Stimulated activated CD8-positive, alpha-beta memory T cell treated with anti-CD3 and anti-CD28 coated beads, Interleukin-4, amount 100 ng/mL, for 48 hours (primary cell): Measurements from ENCODE around the gene DNAJB11.
A peak's percentile ranks its signal among the peaks of the same experiment; 100 is the strongest.
"Not testable (repeated sequence)": the region's sequence is repeated elsewhere in the genome, so short reads cannot be mapped to it uniquely, and the experiment has no call there.

ENCODE experiments used
- DNase-seq: peaks from one replicate; pipeline ENCODE4 v3.0.0-alpha.2; 2020

DNAJB11 gene

DNA sequence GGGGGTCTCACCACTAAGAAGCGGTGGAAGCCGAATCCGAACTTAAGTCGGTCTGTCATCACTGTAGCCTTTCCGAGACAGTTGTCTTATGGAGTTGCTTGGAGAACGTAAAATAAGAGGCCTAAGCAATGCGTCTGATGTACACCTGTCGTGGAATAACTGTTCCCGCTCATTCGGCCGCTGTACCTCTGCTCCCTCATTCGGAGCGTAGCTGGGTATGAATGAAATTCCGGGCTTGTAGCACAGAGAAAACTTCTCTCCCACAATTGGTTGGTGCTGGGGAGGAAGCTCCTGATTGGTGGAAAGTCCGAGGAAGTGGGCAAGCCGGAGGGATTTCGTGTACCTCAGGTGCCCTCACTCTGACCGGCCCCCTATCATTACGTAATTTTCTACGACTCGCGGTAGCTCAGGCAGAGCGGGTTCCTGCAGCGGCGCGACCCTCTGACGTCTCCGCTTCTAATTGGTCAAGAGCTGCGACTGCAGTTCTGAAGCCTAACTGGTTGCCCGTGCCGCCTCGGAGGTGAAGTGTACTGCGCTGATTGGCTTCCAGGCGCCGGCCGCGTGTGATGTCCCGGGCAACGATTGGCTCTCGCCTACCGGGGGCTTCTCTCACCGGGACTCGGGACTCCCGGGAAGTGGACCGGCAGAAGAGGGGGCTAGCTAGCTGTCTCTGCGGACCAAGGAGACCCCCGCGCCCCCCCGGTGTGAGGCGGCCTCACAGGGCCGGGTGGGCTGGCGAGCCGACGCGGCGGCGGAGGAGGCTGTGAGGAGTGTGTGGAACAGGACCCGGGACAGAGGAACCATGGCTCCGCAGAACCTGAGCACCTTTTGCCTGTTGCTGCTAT, at the start of gene DNAJB11:
Gene DNAJB11 (plus strand): TSS at position 625 of the 845 bp plus-strand sequence. CDS start 178 bp downstream, at position 803.
- peak; percentile 98 for DNase-seq

GRCh38 chr3:186520957-186521842, 49.3 kb upstream of the DNAJB11 start:
- peak; percentile 77 for DNase-seq

GRCh38 chr3:186523022-186523421, 47.5 kb upstream of the DNAJB11 start:
- DNase-seq = no peak

GRCh38 chr3:186523434-186523833, 47.1 kb upstream of the DNAJB11 start:
- no peak for DNase-seq

- no peak for DNase-seq
Measured at GRCh38 chr3:186524616-186525015, 45.9 kb upstream of the DNAJB11 start.

DNA sequence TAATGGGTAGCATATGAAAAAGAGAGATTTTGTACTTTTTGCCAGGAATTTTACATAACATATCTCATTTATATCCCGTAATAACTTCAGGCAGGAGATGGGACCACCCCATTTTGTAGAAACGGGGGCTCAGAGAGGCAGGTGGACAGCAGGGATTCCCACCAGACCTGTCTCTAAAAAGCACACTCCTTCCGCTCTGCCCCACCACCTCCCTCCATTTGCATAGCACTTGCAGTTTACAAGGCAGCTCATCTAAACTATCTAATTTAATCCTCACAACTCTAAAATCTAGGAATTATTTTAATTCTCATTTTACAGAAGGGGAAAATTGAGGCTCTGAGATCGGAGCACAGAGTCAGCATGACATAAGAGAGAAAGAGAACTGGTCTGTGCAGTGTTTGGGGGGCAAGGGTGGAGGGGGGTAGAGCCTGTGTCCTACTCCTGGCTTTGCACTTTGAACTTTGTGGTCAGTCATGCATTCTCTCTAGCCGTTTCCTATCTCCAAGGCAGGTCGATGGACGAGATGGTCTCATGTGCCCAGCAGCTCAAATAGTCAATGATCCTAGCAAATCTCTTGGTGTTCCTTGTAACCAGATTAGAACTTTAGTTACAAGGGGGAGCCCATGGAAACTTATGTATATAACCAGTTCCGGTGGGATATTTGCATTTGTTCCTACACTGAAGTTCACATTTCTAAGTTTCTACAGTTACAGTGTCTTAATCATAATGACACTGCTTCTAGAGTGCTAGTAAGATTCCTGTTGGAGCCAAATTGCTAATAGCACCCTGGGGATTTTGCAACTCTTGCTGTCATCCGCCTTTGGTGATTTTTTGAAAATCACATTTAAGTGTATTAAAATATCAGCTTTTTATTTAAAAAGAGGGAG, 44.9 kb upstream of the DNAJB11 start:
- DNase-seq = no peak

GRCh38 chr3:186526256-186526606, 44.3 kb upstream of the DNAJB11 start:
- DNase-seq = no peak

GRCh38 chr3:186529201-186529999, 41.1 kb upstream of the DNAJB11 start:
- no peak for DNase-seq

GRCh38 chr3:186530415-186530814, 40.1 kb upstream of the DNAJB11 start:
- DNase-seq = no peak

- DNase-seq = not testable (repeated sequence)
Measured at GRCh38 chr3:186531694-186532093, 38.8 kb upstream of the DNAJB11 start.

- DNase-seq = no peak
Measured at GRCh38 chr3:186532598-186533072, 37.9 kb upstream of the DNAJB11 start.

- peak; percentile 59 for DNase-seq
Measured at GRCh38 chr3:186534113-186534669, 36.3 kb upstream of the DNAJB11 start.

DNA sequence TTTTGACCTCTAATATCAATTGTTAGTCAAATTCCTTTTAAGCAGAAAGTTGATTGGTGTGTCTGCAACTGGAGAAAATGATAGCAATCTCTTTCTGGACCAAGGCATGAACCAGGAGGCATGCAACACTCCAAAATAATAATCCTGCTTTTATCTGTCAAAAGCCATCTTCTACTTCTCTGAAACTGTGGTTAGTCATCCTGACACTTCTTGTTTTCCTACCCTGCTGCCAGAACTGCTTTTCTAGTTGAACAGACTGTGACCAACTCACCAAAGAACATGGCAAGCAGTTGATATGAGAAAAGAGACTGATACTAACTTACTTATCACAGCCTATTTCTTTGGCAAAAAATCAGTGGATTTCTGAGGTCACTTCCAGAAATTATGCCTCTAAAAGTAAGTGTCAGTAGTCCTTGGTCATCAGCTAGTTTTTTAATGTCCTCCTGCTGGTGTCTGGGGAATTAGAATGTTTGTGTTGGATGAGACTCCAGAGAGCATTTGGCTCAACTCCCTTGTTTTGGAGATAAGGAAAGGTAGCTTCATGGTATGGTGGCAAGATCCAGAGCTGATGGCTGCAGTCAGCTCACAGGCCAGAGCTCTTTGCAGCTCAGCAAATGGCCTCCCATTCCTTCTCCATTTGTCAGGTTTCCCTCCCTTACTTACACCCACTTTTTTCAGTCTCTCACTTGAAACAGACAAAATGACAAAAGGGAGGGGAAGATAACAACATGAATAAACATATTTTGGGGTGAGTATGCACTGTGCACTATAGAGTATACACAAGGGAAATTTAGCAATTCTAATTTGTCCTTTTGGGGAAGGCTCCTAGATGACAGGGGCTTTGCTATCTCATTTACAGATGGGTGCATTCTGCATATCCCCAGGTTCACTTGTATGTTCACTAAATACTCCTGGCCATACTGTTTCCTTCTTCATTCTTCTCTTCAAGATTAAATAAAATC, 33.4 kb upstream of the DNAJB11 start:
- DNase-seq = no peak

- DNase-seq = no peak
Measured at GRCh38 chr3:186538779-186539178, 31.7 kb upstream of the DNAJB11 start.

DNA sequence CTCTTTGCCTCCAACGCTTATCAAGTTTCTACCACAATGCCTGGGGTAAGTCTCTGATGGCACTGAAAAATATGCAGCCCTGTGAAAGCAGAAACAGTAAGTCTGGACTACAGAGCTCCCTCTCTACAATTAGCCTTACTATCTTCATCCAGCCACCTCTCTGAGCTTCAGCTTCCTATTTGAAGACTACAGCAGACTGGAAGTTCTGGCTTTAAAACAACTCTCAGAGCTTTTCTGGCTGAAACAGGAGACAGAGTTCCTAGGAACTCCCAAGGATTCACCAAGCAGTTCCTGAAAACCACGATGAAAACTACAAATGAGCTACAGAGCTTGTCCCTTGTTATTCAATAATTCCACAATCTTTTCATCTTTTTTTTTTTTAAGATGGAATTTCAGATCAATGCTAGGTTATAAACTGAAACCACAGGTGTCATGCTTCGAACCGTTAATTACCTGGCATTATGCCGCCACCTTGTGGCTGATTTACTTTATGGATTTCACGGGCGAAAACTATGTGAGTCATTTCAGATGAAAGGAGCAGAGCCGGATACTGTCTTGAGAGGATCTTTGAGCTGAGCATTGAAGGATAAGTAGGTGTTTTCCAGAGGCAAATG, 30.2 kb upstream of the DNAJB11 start:
- DNase-seq = peak; percentile 86

DNA sequence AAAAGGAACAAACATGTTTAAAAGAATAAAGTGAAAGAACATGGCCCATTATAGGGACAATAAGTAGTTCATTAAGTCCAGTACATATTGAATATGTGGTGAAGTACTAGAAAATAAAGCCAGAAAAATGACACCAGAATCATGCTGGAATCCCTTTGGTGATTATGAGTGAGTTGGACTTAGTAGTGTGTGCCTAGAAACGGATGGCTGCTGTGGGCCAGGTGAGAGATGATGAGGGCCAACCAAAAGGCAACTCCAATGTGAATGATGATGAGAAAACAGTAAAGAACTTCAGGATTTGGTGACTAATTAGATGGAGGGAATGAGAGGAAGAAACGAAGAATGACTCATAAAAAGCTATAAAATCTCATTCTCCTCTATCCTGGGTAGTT, 29.7 kb upstream of the DNAJB11 start:
- DNase-seq = no peak

GRCh38 chr3:186544281-186544680, 26.2 kb upstream of the DNAJB11 start, which contains the start of gene CRYGS:
CRYGS (minus strand) TSS chr3:186544380; CDS start chr3:186544326, 54 bp downstream.
- DNase-seq = no peak

- DNase-seq = no peak
Measured at GRCh38 chr3:186549497-186549896, 21.0 kb upstream of the DNAJB11 start.

- DNase-seq = no peak
Measured at GRCh38 chr3:186551387-186551786, 19.1 kb upstream of the DNAJB11 start.
